K562 (cell line): Measurements from ENCODE around the gene ARHGEF10L. TPM values are rescaled to one million over a fixed set of nuclear protein-coding genes. Genes with fewer than 3 reads are reported as not detected.

Experiments
- ATAC-seq: fragments of 200-7000 bp; cut with Tn5 transposase; 3 replicates; pipeline ENCODE4 v1.9.1; 2020; ENCODE audit warnings: moderate library complexity
- BruUV-seq: library from RNA; stranded (reverse); fragments of 400-500 nt; replicated peaks from 2 replicates; lab custom pipeline; 2021; lab: Mats Ljungman, UMichigan
- CTCF ChIA-PET: fragments of 300-600 bp; formaldehyde crosslinking; extraction: SDS; loops from one replicate; lab custom pipeline; 2021; ENCODE audit warnings: low intra/inter-chr PET ratio; lab: Yijun Ruan, JAX
- POLR2A ChIA-PET: fragments of 300-600, 350-650 bp; sonication (Branson Sonifier 250); formaldehyde crosslinking; extraction: SDS; loops from one replicate; lab custom pipeline; 2021; ENCODE audit warnings: antibody characterized with exemption, inconsistent platforms; lab: Yijun Ruan, JAX
- DNase-seq, 4 experiments: peaks; one replicate each; pipeline versions ENCODE4 v3.0.0 to v3.0.0-alpha.2; 2011 to 2018; ENCODE audit warnings: low spot score in 3 of 4, mixed read lengths in 3 of 4; ENCODE audit errors: extremely low read depth in 1 of 4
- FAIRE-seq: peaks from 2 replicates; lab custom pipeline; 2011; peaks lifted over from hg19 to GRCh38; lab: Jason Lieb, UNC
- H2AFZ ChIP-seq: 2 replicates; pipeline ENCODE4 v1.6.0; 2011; ENCODE audit warnings: low read depth, low read length, control low read depth, inconsistent platforms
- H3K27ac ChIP-seq: fragments of 200-600 bp; 3 replicates; pipeline ENCODE4 v1.8.0; 2011; ENCODE audit warnings: low read depth, mild to moderate bottlenecking, control low read depth, inconsistent platforms, low read length, moderate library complexity, mixed read lengths; ENCODE audit errors: extremely low read depth
- H3K27me3 ChIP-seq, 2 experiments: fragments of 300-600 bp in 1 of 2; 2 replicates in 1 of 2; 3 replicates in 1 of 2; pipeline versions ENCODE4 v1.6.0 to v1.8.0; 2011; ENCODE audit warnings: inconsistent platforms in 2 of 2, low read length in 2 of 2, mild to moderate bottlenecking in 1 of 2, mixed read lengths in 1 of 2, moderate library complexity in 1 of 2; ENCODE audit not compliant: control insufficient read depth in 2 of 2, insufficient read depth in 2 of 2
- H3K36me3 ChIP-seq: fragments of 300-600 bp; 3 replicates; pipeline ENCODE4 v1.8.0; 2011; ENCODE audit warnings: mild to moderate bottlenecking, low read length, inconsistent platforms; ENCODE audit not compliant: control insufficient read depth, insufficient read depth
- H3K4me1 ChIP-seq, 2 experiments: fragments of 200-600 bp in 1 of 2; replicated peaks in 1 of 2; 2 replicates in 1 of 2; 3 replicates in 1 of 2; pipeline versions ENCODE4 v1.5.1 to v1.8.0; 2011; ENCODE audit warnings: inconsistent platforms in 2 of 2, low read length in 2 of 2, mild to moderate bottlenecking in 1 of 2, mixed read lengths in 1 of 2, moderate library complexity in 1 of 2; ENCODE audit not compliant: control insufficient read depth in 2 of 2, insufficient read depth in 2 of 2
- H3K4me2 ChIP-seq: 2 replicates; pipeline ENCODE4 v1.6.1; 2011; ENCODE audit warnings: low read length, control low read depth, inconsistent platforms, mixed read lengths; ENCODE audit not compliant: insufficient read depth
- H3K4me3 ChIP-seq: fragments of 200-600 bp; sonication (generic), shearing (Covaris generic); 2 replicates; pipeline ENCODE4 v1.5.1; 2016; ENCODE audit warnings: control low read depth, inconsistent platforms
- H3K79me2 ChIP-seq: fragments of 200-600 bp; 3 replicates; pipeline ENCODE4 v1.8.0; 2011; ENCODE audit warnings: low read length, inconsistent platforms; ENCODE audit not compliant: control insufficient read depth, insufficient read depth
- H3K9ac ChIP-seq, 2 experiments: 2 replicates each; pipeline versions ENCODE4 v1.6.0 to v1.6.1; 2011; ENCODE audit warnings: low read depth in 2 of 2, low read length in 2 of 2, control low read depth in 1 of 2, inconsistent platforms in 1 of 2, mild to moderate bottlenecking in 1 of 2, mixed read lengths in 1 of 2; ENCODE audit not compliant: insufficient read depth in 1 of 2
- H3K9me1 ChIP-seq: one replicate; pipeline ENCODE4 v1.6.0; 2011; ENCODE audit warnings: inconsistent platforms, mild to moderate bottlenecking, low read length, moderate library complexity; ENCODE audit not compliant: control insufficient read depth, insufficient read depth
- H3K9me3 ChIP-seq: replicated peaks from 2 replicates; pipeline ENCODE4 v1.5.1; 2011; ENCODE audit warnings: low read depth, low read length, inconsistent platforms; ENCODE audit not compliant: control insufficient read depth, insufficient read depth
- H4K20me1 ChIP-seq: replicated peaks from 2 replicates; pipeline ENCODE4 v1.6.1; 2011; ENCODE audit warnings: low read length, inconsistent platforms, mixed read lengths; ENCODE audit not compliant: control insufficient read depth, insufficient read depth
- CHD1 ChIP-seq: fragments of 200-600 bp; sonication (generic); IDR thresholded peaks from one replicate; pipeline ENCODE4 v1.6.1; 2012; ENCODE audit warnings: mild to moderate bottlenecking, moderate library complexity, low read length, inconsistent platforms
- CREM ChIP-seq: IDR thresholded peaks from 2 replicates; pipeline ENCODE4 v1.6.1; 2014; ENCODE audit warnings: antibody characterized with exemption, low read depth
- FOXM1 ChIP-seq, 2 experiments: fragments of 450-650 bp in 1 of 2; sonication (generic) in 1 of 2; formaldehyde crosslinking in 1 of 2; IDR thresholded peaks; 2 replicates each; pipeline versions ENCODE4 v1.6.1 to v1.9.0; 2017 to 2022; ENCODE audit warnings: low read depth in 2 of 2, mild to moderate bottlenecking in 2 of 2, missing genetic modification reagents in 1 of 2, moderate library complexity in 1 of 2
- GTF3C2 ChIP-seq: IDR thresholded peaks from 3 replicates; pipeline ENCODE4 v1.6.1; 2011; ENCODE audit warnings: borderline replicate concordance, mild to moderate bottlenecking, moderate library complexity; ENCODE audit not compliant: insufficient read length; ENCODE audit errors: extremely low read depth
- IRF2 ChIP-seq: sonication (generic); formaldehyde crosslinking; IDR thresholded peaks from 2 replicates; pipeline ENCODE4 v1.8.1; 2022; ENCODE audit warnings: mild to moderate bottlenecking, missing genetic modification reagents
- JUN ChIP-seq, 2 experiments: sonication (generic) in 1 of 2; formaldehyde crosslinking in 1 of 2; IDR thresholded peaks; 2 replicates each; pipeline versions ENCODE4 v1.6.1 to v1.8.0; 2012 to 2022; ENCODE audit warnings: borderline replicate concordance in 2 of 2, mild to moderate bottlenecking in 2 of 2, improper control_type of control experiment in 1 of 2, low read depth in 1 of 2, low read length in 1 of 2, missing genetic modification reagents in 1 of 2
- JUND ChIP-seq, 2 experiments: IDR thresholded peaks; 2 replicates in 1 of 2; 3 replicates in 1 of 2; pipeline ENCODE4 v1.6.1; 2011; ENCODE audit warnings: borderline replicate concordance in 2 of 2, low read depth in 2 of 2, low read length in 2 of 2, improper control_type of control experiment in 1 of 2, missing biosample characterization in 1 of 2, missing genetic modification characterization in 1 of 2, missing genetic modification reagents in 1 of 2
- MYC ChIP-seq, 2 experiments: fragments of 250-450 bp in 1 of 2; sonication (Bioruptor Pico) in 1 of 2; IDR thresholded peaks; 2 replicates each; pipeline versions ENCODE4 v1.5.1 to v1.6.1; 2012 to 2021; ENCODE audit warnings: low read depth in 2 of 2, borderline replicate concordance in 1 of 2, improper control_type of control experiment in 1 of 2, low read length in 1 of 2, mild to moderate bottlenecking in 1 of 2, moderate library complexity in 1 of 2
- NFIX ChIP-seq: fragments of 250-450 bp; sonication (Bioruptor Pico); IDR thresholded peaks from 2 replicates; pipeline ENCODE4 v1.4.0; 2020; ENCODE audit warnings: low read depth, mild to moderate bottlenecking, moderate library complexity
- NFRKB ChIP-seq: fragments of 450-650 bp; IDR thresholded peaks from 2 replicates; pipeline ENCODE4 v1.6.1; 2016; ENCODE audit warnings: low read depth
- NRF1 ChIP-seq, 2 experiments: fragments of 450-650 bp; IDR thresholded peaks in 1 of 2; conservative IDR thresholded peaks in 1 of 2; 2 replicates each; pipeline ENCODE4 v1.6.1; 2014; ENCODE audit warnings: mild to moderate bottlenecking in 2 of 2
- RB1 ChIP-seq: fragments of 450-650 bp; IDR thresholded peaks from 2 replicates; pipeline ENCODE4 v1.6.1; 2017; ENCODE audit warnings: low read depth, mild to moderate bottlenecking
- SIN3B ChIP-seq: fragments of 450-650 bp; IDR thresholded peaks from 2 replicates; pipeline ENCODE4 v1.6.1; 2017; ENCODE audit warnings: low read depth, mild to moderate bottlenecking, moderate library complexity
- SNIP1 ChIP-seq: fragments of 450-650 bp; IDR thresholded peaks from 2 replicates; pipeline ENCODE4 v1.7.1; 2017; ENCODE audit warnings: low read depth, mild to moderate bottlenecking
- ZNF398 ChIP-seq: fragments of 250-450 bp; sonication (Bioruptor Pico); IDR thresholded peaks from 2 replicates; pipeline ENCODE4 v1.8.0; 2021; ENCODE audit warnings: moderate library complexity, mild to moderate bottlenecking, inconsistent platforms
- ZSCAN29 ChIP-seq: fragments of 450-650 bp; IDR thresholded peaks from 2 replicates; pipeline ENCODE4 v1.6.1; 2017
- ZSCAN32 ChIP-seq: fragments of 450-650 bp; formaldehyde crosslinking; IDR thresholded peaks from 2 replicates; pipeline ENCODE4 v1.4.0; 2020; ENCODE audit warnings: mild to moderate bottlenecking, moderate library complexity
- WGBS: fragments of 100-300 bp; shearing (Covaris generic); methylation state at CpG from one replicate; pipeline ENCODE4 v1.1.6; 2016; ENCODE audit warnings: low coverage, mixed read lengths; ENCODE audit not compliant: insufficient coverage; ENCODE audit errors: missing lambda C conversion rate; 5-methylcytosine and 5-hydroxymethylcytosine counted together
- in situ Hi-C: fragments of 300-500 bp; cut with MboI; formaldehyde crosslinking; loops from 4 replicates; pipeline ENCODE4 v1.15.0; 2018; ENCODE audit warnings: inconsistent platforms, mixed read lengths
- intact Hi-C: fragments of 100-400 bp; cut with micrococcal nuclease; formaldehyde crosslinking; loops from 2 replicates; pipeline ENCODE4 v1.14.2; 2022
- polyA plus RNA-seq, 8 experiments: library from polyadenylated mRNA; depleted of rRNA in 4 of 8; stranded (reverse) in 5 of 8; unstranded in 3 of 8; fragments of >200 nt; fragmentation: Nextera tagmentation in 2 of 8; fragmentation: Illumina TruSeq in 1 of 8; extraction: Ambion mirVana in 2 of 8; extraction: Trizol in 1 of 8; gene quantifications; 2 replicates each; pipeline versions ENCODE4 v1.2.1 to v1.2.3, GENCODE V29; 2011 to 2014; ENCODE audit warnings: inconsistent platforms in 1 of 8, missing spikeins in 1 of 8
- total RNA-seq, 7 experiments: library from RNA; depleted of rRNA in 6 of 7; stranded (reverse); fragments of >200 nt in 6 of 7; fragmentation: Illumina TruSeq in 2 of 7; extraction: Trizol in 2 of 7; gene quantifications; 2 replicates each; pipeline versions ENCODE4 v1.2.1 to v1.2.3, GENCODE V29; 2011 to 2021; ENCODE audit warnings: low replicate concordance in 1 of 7

Gene ARHGEF10L
- total and polyA plus RNA-seq, 9 of the 15 experiments (the other 6 are each of a cell fraction or from before 2014, with no cell fraction given), result 0.09 to 0.13 TPM; not detected in 7

GRCh38 chr1:17665054-17665453, 125.6 kb downstream of the ARHGEF10L start:
- DNase-seq (no peak), ATAC-seq (no peak), FAIRE-seq (no peak)
- intact Hi-C loops, result loop anchor here (10.0 kb wide), 1 partner anchor 440 kb away; the partner anchor contains the start of gene IGSF21
- Histone ChIP-seq H2AFZ (no peak overlapping the region), H4K20me1 (peaks cover 23% of the 10 kb centered on the region), H3K9ac (no peak overlapping the region), H3K4me1 (peaks cover 0 to 3% of the 10 kb centered on the region in 2 experiments; a peak in 1 of 5 replicates), H3K4me2 (no peak overlapping the region), H3K9me3 (no peaks in the 10 kb centered on the region), H3K4me3 (no peak overlapping the region), H3K9me1 (peaks cover 3% of the 10 kb centered on the region), H3K36me3 (no peaks in the 10 kb centered on the region), H3K79me2 (no peaks in the 10 kb centered on the region), H3K27ac (no peak overlapping the region), H3K27me3 (peaks cover 5 to 26% of the 10 kb centered on the region in 2 experiments; a peak in 4 of 5 replicates)
- in situ Hi-C loops, result loop anchor here (10.0 kb wide), 2 partner anchors 160 to 910 kb away; no protein-coding TSS in a partner anchor
- ChIA-PET POLR2A (interaction anchor here (0.6 to 1.4 kb wide), 2 partner anchors 15 to 22 kb away, joined by 3 to 4 read pairs; no protein-coding TSS in a partner anchor), CTCF (no interaction called here)
- BruUV-seq, result no TSS peak
- 2% methylated on average over 8 of the region's 8 CpGs for WGBS
- TF ChIP-seq SNIP1 (no peak), IRF2 (no peak), SIN3B (no peak), ZSCAN32 (CRISPR knock-in tag) (no peak), JUN (IDR thresholded peaks at IDR 0.05; ENCODE audit: borderline replicate concordance, low read depth, low read length) (no peak), JUN (CRISPR knock-in tag; IDR thresholded peaks at IDR 0.05; ENCODE audit: borderline replicate concordance) (no peak), ZSCAN29 (no peak), CREM (no peak), CHD1 (no peak), NFRKB (no peak), ZNF398 (CRISPR knock-in tag) (no peak), NFIX (no peak), JUND (IDR thresholded peaks at IDR 0.05; ENCODE audit: borderline replicate concordance, low read depth, low read length) (no peak), JUND (tag; IDR thresholded peaks at IDR 0.05; ENCODE audit: borderline replicate concordance, low read depth, low read length) (no peak), GTF3C2 (no peak), RB1 (no peak), FOXM1 (IDR thresholded peaks at IDR 0.05; ENCODE audit: low read depth) (no peak), FOXM1 (CRISPR knock-in tag; IDR thresholded peaks at IDR 0.05; ENCODE audit: low read depth) (no peak), MYC (IDR thresholded peaks at IDR 0.05; ENCODE audit: low read depth, low read length) (no peak), MYC (CRISPR knock-in tag; IDR thresholded peaks at IDR 0.05; ENCODE audit: borderline replicate concordance, low read depth) (no peak), NRF1 (conservative IDR thresholded peaks at IDR 0.05 in 1 of 2, IDR thresholded peaks at IDR 0.05 in 1 of 2) (no peak)
